ENCODE results near the gene STEAP3. TPM values are rescaled to one million over a fixed set of nuclear protein-coding genes. Genes with fewer than 3 reads are reported as not detected.

STEAP3 gene
- total RNA-seq, 1 experiment from 2014 or later: 15.4 TPM

DNA sequence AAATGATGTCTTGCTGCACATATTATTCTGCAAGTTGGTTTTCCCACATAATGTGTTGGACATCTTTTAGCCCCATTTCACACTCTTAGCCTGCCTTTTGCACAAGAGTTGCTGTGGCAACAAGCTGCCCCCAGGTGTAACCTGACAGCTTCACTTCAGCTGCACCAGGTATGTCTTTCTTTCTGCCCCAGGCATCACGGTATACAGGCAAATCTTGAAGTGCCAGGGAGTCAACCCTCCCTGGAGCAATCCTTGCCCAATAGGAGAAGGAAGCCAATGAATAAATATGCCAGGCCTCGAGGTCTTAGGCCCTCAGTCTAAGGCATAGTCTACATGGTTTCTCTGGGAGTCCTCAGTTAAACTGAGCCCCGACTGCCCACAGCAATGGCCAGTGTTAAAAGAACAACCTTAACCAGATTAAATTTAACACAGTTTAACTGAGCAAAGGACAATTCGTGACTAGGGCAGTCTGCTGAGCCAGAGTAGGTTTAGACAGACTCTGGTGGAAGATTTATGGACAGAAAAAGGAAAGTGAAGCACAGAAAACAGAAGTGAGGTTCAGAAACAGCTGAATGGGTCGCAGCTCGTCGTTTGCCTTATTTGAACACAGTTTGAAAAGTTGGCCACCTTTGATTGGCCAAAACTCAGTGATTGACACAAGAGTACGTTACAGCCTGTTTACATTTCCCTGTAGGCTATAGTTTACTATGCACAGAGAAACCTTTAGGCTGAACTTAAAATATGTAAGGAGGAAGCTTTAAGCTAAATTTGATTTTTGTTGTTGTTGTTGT is 33.1 kb upstream of the STEAP3 start:
- Histone ChIP-seq H4K20me1 (ENCODE audit: control insufficient read depth, insufficient read depth, insufficient read length) (no peaks in the 10 kb centered on the region), H3K4me1 (ENCODE audit: insufficient read depth, low read length) (no peaks in the 10 kb centered on the region; the same call in 1 of the 2 replicates), H3T11ph (ENCODE audit: low read length) (no peak overlapping the region), H2AFZ (ENCODE audit: low read length) (no peak overlapping the region), H2BK5ac (ENCODE audit: insufficient read length, low read length) (no peak overlapping the region), H3K4ac (ENCODE audit: low read depth, low read length) (no peak overlapping the region), H3K23ac (ENCODE audit: insufficient read length, low read depth, low read length) (no peak overlapping the region), H3K27ac (ENCODE audit: insufficient read length, low read depth, low read length) (no peak overlapping the region), H3K23me2 (ENCODE audit: insufficient read length, low read depth, low read length, poor library complexity, severe bottlenecking) (no peaks in the 10 kb centered on the region), H3K18ac (ENCODE audit: insufficient read length, low read depth, low read length) (no peak overlapping the region), H4K91ac (ENCODE audit: insufficient read length, low read depth, low read length) (no peak overlapping the region), H4K5ac (ENCODE audit: insufficient read length, low read depth, low read length) (no peak overlapping the region), H2BK12ac (ENCODE audit: insufficient read length, low read depth, low read length) (no peak overlapping the region), H3K9me3 (ENCODE audit: control insufficient read depth, low read depth, low read length) (no peaks in the 10 kb centered on the region), H3K14ac (ENCODE audit: insufficient read depth, low read length) (no peak overlapping the region), H2BK20ac (ENCODE audit: low read depth, low read length, poor library complexity, severe bottlenecking) (no peak overlapping the region), H3K27me3 (ENCODE audit: insufficient read depth, low read length) (no peaks in the 10 kb centered on the region), H2BK15ac (ENCODE audit: low read depth, low read length) (no peak overlapping the region), H3K4me2 (ENCODE audit: insufficient read depth, insufficient read length, low read length) (no peak overlapping the region), H3K9ac (ENCODE audit: extremely low read depth, insufficient read length, low read length) (no peak overlapping the region), H3K56ac (ENCODE audit: insufficient read length, low read depth, low read length) (no peak overlapping the region), H4K8ac (replicated peaks; ENCODE audit: insufficient read length, low read depth, low read length) (no peak overlapping the region), H3K79me1 (ENCODE audit: insufficient read depth, low read depth, low read length, poor library complexity, severe bottlenecking) (no peaks in the 10 kb centered on the region), H3K79me2 (ENCODE audit: insufficient read depth, low read length) (no peaks in the 10 kb centered on the region), H2BK120ac (ENCODE audit: low read depth, low read length, poor library complexity, severe bottlenecking) (no peak overlapping the region), H2AK5ac (ENCODE audit: insufficient read length, low read length) (no peak overlapping the region)
- no peak for DNase-seq
- whole genome bisulfite sequencing (ENCODE audit: extremely low coverage, insufficient read length, low lambda C conversion rate): no CpG with 5 or more reads among the region's 8 CpGs
- H3K4me1 Mint-ChIP-seq: peaks cover 18 to 24% of the 10 kb centered on the region in 2 experiments
- no peaks in the 10 kb centered on the region; a peak in 1 of 7 replicates for H3K36me3 Mint-ChIP-seq (ENCODE audit: insufficient read depth in 1 of 3, low read depth in 3 of 3)
- H3K27ac Mint-ChIP-seq: no peak overlapping the region; a peak in 1 of 7 replicates
- H3K9me3 Mint-ChIP-seq: peaks cover 2 to 3% of the 10 kb centered on the region in 2 experiments; a peak in 2 of 5 replicates
- TF ChIP-seq, protein P1, sequence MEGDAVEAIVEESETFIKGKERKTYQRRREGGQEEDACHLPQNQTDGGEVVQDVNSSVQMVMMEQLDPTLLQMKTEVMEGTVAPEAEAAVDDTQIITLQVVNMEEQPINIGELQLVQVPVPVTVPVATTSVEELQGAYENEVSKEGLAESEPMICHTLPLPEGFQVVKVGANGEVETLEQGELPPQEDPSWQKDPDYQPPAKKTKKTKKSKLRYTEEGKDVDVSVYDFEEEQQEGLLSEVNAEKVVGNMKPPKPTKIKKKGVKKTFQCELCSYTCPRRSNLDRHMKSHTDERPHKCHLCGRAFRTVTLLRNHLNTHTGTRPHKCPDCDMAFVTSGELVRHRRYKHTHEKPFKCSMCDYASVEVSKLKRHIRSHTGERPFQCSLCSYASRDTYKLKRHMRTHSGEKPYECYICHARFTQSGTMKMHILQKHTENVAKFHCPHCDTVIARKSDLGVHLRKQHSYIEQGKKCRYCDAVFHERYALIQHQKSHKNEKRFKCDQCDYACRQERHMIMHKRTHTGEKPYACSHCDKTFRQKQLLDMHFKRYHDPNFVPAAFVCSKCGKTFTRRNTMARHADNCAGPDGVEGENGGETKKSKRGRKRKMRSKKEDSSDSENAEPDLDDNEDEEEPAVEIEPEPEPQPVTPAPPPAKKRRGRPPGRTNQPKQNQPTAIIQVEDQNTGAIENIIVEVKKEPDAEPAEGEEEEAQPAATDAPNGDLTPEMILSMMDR (conservative IDR thresholded peaks at IDR 0.05): no peak
- H3K27me3 Mint-ChIP-seq (ENCODE audit: low read depth): peaks cover 7% of the 10 kb centered on the region
- H3K4me3 Mint-ChIP-seq: no peak overlapping the region
